Measurements from ENCODE around the gene ADSL.

ADSL gene

DNA sequence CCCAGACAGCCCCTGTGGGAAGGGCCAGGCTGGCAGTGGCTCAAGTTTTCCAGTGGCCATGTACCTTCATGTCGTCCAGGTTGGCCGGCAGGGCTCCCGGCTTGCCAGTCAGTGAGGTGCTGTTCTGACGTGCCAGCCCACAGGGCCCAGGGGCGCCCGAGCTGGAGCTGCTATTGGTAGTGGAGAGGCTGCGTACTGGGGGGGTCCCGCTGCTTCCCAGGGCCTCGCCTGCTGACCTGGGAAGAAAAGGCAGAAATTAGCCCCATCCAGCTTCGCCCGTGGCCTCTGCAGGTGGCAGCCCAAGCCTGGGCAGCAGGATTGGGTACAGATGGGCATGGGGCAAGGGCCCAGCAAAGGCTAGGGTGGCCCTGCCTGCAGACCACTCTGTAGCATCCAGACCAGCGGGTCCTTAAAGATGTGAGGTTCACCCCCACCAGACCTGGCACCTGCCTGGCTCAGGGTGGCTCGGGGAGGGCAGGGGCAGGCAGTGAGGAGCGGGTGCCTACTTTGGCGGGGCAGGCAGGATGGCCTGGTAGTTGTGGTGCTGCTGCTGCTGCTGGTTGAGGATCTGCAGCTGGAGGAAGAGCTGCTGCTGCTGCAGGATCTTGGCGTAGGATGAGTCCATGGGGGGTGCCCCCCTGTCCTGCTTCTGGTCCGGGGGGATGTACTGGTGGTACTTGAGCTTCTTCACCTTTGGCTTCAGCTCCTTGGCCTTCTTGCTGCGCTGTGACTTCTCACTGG, 74.2 kb downstream of the ADSL start:
- DNase-seq: no peak

GRCh38 chr22:40421082-40421350, 74.7 kb downstream of the ADSL start:
- DNase-seq: no peak

GRCh38 chr22:40421941-40422340, 75.6 kb downstream of the ADSL start:
- no peak for DNase-seq

DNA sequence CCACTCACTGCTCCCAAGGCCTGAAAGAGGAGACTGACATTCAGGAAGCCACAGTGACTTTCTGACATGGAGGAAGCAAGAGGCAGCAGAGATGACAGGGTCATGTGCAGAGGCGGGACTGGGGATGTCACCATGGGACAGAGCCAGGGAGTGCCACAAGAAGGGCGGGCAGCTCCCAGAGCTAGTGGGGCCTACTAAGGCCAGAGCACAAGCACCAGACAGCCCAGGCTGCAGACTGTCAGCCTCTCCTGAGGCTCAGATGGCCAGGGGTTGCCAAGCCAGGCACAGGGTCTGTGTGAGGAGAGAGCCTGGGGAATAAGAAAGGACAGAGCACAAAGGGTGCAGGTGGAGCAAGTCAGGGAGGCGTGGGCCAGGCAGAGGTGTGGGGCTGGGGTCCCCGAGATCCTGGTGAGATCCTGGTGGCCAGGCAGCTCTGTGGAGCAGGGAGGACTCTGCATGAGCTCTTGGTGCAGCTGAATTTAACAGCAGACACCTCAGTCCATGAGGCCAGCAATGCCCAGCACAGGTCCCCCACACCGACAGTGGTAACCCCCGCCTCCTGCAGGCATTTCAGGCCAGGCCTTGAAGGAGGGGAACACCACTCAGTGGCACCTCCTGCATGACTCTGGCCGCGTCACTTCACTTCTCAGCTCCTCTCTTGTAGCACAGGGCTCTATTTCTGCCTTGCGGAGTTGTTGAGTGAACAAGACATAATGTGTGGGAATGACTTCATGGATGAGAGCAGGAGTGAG, 76.4 kb downstream of the ADSL start:
- DNase-seq: peak; percentile 79 to 90 (median 88)

DNA sequence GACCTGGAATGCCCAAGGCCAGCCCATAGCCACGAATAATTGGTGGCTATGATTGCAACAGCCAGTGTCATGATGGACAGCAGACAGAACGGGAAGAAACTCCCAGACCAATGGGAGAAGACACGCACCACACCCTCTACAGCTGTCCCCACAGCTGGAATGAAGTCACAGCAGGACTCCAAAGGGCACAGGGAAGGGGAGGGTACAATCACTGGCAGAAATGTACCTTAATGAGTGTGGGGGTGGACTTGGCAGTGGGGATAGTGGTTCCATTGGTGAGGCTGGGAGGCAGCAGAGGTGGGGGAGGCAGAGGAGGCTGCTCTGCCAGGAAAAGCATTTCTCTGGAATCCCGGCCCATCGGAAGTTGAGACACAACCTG, 77.0 kb downstream of the ADSL start:
- peak; percentile 51 to 72 (median 70) for DNase-seq

DNA sequence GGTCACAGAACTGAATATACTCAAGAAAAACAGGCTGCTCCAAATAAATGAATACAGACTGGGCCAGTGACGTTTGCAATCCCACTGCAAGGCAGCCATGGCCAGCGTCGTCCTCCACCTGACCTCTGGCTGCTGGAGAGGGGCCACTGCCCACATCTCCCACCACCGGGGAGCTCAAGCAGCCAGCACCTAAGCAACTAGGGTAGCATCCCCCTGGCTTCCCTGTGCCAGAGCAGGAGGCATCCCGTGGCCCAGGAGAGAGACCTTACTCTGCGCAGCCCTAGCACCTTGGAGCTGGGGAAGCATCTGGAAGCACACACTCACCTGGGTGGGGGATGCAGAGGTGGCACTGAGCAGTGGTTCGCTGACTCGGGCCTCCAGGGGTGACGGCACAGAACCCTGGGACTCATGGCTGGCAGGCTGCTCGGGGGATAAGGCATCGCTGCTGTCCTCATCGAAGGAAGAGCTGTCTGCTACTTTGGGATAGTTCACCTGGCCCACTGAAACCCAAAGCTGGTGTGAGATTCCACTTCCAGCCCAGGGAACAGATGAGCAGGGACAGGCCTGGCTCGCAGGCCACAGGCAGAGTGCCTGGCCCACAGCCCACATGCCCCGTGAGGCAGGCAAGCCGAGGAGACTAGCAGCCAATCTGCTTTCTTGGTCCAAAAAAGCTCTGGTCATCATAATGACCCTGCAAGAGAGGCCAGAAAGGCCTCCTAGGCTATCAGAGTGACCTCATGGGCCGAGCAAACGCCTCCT, 77.8 kb downstream of the ADSL start:
- no peak for DNase-seq

DNA sequence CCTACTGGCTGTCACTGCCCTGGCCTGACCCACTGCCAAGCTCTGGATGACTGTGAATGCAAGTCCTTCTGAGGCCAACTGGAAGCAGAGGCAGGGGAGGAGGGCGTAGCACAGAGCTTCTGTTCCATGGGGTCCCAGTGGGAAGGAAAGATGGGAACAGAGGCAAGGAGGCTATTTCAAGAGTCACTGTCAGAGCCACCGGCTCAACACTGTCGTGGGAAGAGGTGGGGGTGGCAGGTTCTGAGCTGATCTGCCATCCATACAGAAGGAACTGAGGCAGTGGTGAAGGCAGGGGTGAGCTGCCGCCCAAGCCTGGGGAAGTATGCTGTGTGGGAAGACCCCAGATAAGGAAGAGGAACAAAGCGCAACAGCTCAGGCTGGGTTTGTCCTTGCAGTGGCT, 78.8 kb downstream of the ADSL start:
- peak; percentile 70 to 89 (median 84) for DNase-seq

DNA sequence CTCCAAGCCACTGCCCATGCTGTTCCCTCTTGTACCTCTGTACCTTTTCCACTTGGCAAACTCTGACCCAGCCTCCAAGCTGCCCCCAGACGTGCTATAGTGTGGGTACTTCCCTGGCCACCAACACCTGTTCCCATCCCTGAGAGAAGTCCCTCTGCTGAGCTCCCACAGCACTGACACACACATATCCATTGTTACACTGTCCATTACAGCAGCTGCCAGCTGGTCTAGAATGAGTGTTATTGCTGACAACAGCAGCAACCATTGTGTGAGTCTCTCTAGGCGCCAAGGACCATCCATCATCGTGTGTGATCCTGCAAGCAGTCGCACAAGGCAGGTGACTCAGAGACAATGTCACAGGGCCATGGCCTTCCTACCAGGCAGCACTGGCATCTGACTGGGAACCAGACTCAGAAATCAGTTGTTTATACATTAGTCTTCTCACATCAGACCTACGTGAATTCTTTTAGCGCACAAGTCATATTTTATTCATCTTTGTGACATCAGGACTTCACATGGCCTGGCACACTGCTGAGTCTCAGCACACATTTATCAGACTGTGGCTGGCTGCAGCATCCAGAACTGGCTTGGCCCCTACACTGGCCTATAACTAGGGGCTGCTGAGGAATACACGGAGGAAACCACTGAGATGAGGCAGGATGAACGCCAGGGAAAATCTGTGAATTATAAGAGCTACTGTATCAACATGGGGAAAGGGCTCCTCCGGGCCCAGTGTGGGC, 80.5 kb downstream of the ADSL start:
- peak in 1 of 4 experiments; percentile 19 for DNase-seq

DNA sequence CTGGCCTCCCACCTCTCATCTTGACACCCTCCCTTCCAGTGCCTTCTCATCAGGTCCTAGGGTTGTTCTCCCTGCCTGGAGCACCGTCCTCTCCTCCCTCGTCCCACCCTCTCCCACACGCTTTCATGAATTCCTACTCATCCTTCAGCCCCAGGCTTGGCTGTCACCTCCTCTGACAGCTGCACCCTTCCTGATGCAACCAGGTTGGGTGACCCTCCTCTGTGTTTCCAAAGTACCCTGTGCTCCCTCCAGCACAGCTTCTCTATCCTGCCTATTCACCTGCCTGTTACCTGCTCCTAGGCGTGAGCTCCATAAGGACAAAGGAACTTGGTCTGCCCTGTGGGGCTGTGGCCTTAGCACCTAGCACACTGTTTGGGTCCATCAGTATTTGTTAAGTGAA, 82.5 kb downstream of the ADSL start:
- DNase-seq: no peak

GRCh38 chr22:40429481-40429880, 83.2 kb downstream of the ADSL start:
- DNase-seq: no peak

GRCh38 chr22:40430991-40431390, 84.7 kb downstream of the ADSL start:
- DNase-seq: no peak

DNA sequence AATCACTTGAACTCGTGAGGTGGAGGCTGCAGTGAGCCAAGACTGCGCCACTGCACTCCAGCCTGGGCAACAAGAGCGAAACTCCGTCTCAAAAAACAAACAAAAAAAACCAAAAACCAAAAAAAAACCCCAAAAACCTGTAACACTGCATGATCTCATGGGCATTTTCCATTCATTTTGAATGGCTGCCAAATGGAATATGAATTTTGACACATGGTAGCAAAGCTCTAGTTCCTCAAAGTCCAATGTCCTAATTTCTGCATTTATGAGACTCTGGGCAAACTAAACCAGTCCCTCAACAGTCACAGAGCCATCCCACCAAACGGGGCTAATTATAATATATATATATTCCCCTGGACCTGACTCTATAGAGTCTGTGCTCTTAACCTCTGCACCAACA, 85.9 kb downstream of the ADSL start:
- peak; percentile 66 to 89 (median 76) for DNase-seq

DNA sequence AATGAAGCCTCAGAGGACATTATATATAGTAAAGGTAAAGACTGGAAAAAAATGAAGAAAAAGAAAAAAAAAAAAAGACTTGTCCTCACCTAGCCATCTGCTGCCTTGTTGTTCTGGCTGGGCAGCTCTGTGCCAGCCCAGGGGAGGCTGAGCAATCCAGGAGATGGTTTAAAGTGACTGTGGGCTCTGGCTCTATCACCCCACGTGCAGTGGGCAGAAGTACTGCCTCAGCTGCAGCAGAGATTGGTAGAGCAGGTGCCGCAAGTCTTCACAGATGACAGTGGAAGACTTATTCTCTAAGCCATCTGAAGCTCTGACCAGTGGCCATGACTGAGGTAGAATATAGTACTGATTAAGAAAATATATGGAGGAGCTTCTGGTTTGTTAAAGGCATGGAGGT, 86.3 kb downstream of the ADSL start:
- DNase-seq: no peak

- peak in 2 of 4 experiments; percentile 55 to 59 for DNase-seq
Measured at GRCh38 chr22:40433416-40434090, 87.3 kb downstream of the ADSL start.

GRCh38 chr22:40434106-40434505, 87.8 kb downstream of the ADSL start:
- DNase-seq: peak in 1 of 4 experiments; percentile 38

GRCh38 chr22:40434745-40435144, 88.4 kb downstream of the ADSL start:
- DNase-seq: peak; percentile 60 to 80 (median 74)

GRCh38 chr22:40436505-40437431, 90.5 kb downstream of the ADSL start:
- peak; percentile 80 to 90 (median 86) for DNase-seq
